GM12801 (cell line): ENCODE data around the gene PCSK5.

Experiments
- CTCF ChIP-seq: IDR thresholded peaks from one replicate; pipeline ENCODE4 v1.5.1; 2011; ENCODE audit warnings: control low read depth; ENCODE audit not compliant: insufficient read length; ENCODE audit errors: extremely low read depth

The PCSK5 gene

GRCh38 chr9:76219560-76220151 is 329.2 kb downstream of the PCSK5 start:
- no peak for TF ChIP-seq CTCF

GRCh38 chr9:76221423-76221822 is 330.9 kb downstream of the PCSK5 start:
- no peak for TF ChIP-seq CTCF

GRCh38 chr9:76223749-76224340 is 333.4 kb downstream of the PCSK5 start:
- no peak for TF ChIP-seq CTCF

GRCh38 chr9:76227156-76227555 is 336.7 kb downstream of the PCSK5 start:
- TF ChIP-seq CTCF: no peak

- TF ChIP-seq CTCF: no peak
Observed at GRCh38 chr9:76231001-76231400, 340.5 kb downstream of the PCSK5 start.

- no peak for TF ChIP-seq CTCF
Observed at GRCh38 chr9:76232861-76233489, 342.5 kb downstream of the PCSK5 start.

- no peak for TF ChIP-seq CTCF
Observed at GRCh38 chr9:76240578-76240977, 350.1 kb downstream of the PCSK5 start.
